Measurements from ENCODE around the gene PFKFB3.
A peak's percentile ranks its signal among the peaks of the same experiment; 100 is the strongest.
"Not testable (repeated sequence)": the region's sequence is repeated elsewhere in the genome, so short reads cannot be mapped to it uniquely, and the experiment has no call there.

Gene PFKFB3

DNA sequence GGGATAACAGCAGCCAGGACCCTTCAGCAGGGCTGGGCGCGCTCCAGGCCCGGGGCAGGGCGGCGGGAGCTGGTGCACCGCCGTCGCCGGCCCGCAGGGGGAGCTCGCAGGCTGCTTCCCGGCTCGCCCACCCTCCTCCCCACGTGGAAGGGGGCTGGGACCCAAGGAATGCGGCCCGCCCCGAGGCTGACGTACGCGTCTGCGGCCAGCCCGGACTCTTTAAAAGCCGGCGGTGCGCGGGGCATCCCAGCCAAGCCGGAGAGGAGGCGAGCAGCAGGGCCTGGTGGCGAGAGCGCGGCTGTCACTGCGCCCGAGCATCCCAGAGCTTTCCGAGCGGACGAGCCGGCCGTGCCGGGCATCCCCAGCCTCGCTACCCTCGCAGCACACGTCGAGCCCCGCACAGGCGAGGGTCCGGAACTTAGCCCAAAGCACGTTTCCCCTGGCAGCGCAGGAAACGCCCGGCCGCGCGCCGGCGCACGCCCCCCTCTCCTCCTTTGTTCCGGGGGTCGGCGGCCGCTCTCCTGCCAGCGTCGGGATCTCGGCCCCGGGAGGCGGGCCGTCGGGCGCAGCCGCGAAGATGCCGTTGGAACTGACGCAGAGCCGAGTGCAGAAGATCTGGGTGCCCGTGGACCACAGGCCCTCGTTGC, at the start of gene PFKFB3:
Gene PFKFB3 (plus strand): TSS at position 249 of the 647 bp plus-strand sequence. CDS start 329 bp downstream, at position 578.
- peak; percentile 88 for DNase-seq (ENCODE audit: low read depth)

- no peak for DNase-seq (ENCODE audit: low read depth)
These were observed 48.9 kb upstream of the PFKFB3 start for GRCh38 chr10:6153845-6154244.

DNA sequence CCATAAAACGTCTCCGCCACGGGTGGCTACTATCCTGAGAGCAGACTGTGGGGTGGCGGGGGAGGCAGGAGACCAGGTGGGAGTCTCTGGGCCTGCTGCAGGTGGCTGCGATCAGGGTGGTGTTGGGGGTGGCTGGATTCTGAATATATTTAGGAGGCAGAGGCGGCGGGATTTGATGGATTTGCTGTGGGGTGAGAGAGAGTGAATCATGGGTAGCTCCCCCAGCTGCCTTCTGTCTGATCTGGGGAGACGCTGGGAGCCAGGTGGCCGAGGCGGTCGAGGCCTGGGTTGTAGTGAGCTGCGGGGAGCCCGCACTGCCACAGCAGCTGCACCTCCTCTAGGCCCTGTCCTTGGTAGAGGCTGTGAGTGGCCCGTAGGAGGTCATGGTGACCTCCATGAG, 48.2 kb upstream of the PFKFB3 start:
- DNase-seq (ENCODE audit: low read depth), result no peak

DNA sequence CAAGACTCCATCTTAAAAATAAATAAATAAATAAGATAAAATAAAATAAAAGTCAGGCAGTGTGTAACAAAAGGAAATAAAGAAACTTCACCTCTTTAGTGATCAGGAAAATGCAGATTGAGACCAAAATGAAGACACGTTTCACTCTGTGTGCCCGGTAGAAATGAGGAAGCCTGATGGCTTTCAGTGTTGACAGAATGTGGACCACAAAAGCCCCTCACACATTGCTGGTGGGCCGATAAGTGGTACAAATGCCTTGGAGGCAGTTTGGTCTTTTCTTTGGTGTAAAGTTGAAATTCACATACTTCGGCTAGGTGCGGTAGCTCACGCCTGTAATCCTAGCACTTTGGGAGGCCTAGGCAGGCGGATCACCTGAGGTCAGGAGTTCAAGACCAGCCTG, 44.5 kb upstream of the PFKFB3 start:
- DNase-seq (ENCODE audit: low read depth), result no peak

DNA sequence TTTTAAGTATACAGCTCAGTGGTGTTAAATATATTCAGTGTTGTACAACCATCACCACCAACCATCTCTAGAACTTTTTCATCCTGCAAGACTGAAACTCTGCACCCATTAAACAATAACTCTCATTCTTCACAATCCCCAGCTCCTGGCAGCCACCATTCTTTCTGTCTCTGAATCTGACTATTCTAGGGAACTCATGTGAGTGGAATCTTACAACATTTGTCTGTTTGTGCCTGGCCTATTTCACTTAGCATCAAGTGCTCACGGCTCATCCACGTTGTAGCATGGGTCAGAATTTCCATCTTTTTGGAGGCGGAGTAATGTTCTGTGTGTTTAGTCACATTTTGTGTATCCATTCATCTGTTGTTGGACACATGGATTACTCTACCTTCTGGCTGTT, 40.8 kb upstream of the PFKFB3 start:
- no peak for DNase-seq (ENCODE audit: low read depth)

DNA sequence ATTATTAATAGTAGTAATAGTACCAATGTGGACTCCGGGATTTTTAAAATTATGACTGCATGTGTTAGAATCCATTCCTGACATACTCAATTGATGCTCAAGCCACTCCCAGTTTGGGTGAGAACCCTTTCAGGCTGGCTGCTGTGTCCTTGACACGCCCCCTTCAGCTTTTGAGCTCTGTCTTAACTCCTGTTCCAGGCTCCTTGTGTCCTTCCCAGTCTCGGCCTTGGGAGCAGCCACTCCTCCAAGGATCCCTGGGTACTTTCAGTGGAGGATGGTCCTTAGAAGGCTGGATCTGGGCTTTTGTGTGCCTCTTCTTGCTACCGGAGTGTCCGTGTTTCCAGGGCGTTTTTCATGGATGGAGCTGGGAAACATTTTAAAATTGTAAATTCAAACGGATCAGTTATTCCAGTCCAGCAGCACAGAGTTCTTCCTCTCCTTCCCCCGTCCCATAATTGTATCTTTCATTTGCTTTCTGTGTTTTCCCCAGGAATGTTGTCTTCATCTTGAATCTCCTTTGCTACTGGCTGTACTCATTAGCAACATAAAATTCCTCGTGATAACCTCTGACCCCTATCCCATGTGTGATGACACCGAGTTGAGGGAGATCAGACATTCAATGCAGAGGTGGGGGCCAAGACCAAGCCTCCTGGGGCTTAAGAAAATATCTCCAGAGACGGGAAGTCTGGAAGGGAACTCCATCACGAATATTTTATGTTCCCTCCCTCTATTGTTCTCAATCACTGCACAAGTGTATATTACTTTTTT, 40.0 kb upstream of the PFKFB3 start:
- no peak for DNase-seq (ENCODE audit: low read depth)

- peak; percentile 80 for DNase-seq (ENCODE audit: low read depth)
These were observed 39.1 kb upstream of the PFKFB3 start for GRCh38 chr10:6163364-6164270.

- no peak for DNase-seq (ENCODE audit: low read depth)
These were observed 38.2 kb upstream of the PFKFB3 start for GRCh38 chr10:6164271-6165095.

DNA sequence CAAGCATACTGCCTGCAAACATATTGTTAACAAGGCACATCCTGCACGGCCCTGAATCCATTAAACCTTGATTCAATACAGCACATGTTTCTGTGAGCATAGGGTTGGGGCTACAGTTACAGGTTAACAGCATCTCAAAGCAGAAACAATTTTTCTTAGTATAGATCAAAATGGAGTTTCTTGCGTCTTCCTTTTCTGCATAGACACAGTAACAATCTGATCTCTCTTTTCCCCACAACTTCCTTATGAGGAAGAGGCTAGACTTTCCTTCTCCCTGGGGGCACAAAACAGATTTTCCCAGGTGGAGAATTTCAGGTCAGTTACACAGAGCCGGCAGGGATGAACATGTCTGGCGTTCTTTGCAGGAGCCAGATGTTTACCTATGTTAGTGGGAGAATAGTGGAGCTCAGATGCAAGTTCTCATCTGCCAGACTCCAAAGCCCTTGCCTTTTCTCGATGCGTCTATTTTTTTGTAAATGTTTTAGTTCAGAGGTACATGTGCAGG, 37.5 kb upstream of the PFKFB3 start:
- no peak for DNase-seq (ENCODE audit: low read depth)

GRCh38 chr10:6165933-6166332, 36.8 kb upstream of the PFKFB3 start:
- DNase-seq (ENCODE audit: low read depth), result not testable (repeated sequence)

- DNase-seq (ENCODE audit: low read depth), result no peak
These were observed 35.3 kb upstream of the PFKFB3 start for GRCh38 chr10:6167456-6167855.

DNA sequence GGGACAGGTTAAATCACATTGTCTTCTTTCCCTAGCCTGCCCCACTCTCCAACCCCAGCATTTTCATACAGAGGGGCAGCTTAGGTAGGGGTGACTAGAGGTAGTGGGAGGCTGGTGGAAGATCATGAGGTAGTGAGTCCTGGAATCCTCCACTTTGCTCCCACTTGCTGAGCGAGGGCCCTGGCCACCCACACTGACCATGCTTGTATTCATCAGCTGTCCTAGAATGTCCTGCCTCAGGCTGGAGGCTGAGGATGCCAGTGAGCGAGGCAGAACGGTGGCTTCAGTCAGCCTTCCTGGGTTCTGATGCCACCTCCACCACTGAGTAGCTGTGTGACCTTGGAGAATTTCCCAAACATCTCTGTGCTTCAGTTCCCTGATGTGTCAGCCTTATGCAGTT, 34.6 kb upstream of the PFKFB3 start:
- no peak for DNase-seq (ENCODE audit: low read depth)

DNA sequence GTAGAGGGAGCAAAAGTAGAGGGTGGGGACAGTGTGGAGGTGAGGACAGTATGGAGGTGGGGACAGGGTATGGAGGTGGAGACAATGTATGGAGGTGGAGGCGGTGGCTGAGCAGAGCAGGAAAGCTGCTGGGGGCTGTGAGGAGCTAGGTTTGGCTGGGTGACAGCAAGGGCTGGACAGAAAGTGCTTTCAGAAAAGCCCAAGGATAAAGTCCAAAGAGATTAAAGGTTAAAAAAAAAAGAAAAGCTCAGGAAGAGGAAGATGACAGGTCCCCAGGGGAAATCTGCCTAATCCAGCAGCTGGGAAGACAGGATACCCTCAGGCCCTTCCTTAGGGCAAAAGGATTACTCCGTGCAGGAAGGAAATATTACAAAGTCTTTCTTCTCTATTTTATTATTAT, 32.1 kb upstream of the PFKFB3 start:
- no peak for DNase-seq (ENCODE audit: low read depth)

- no peak for DNase-seq (ENCODE audit: low read depth)
These were observed 30.6 kb upstream of the PFKFB3 start for GRCh38 chr10:6171881-6172695.

DNA sequence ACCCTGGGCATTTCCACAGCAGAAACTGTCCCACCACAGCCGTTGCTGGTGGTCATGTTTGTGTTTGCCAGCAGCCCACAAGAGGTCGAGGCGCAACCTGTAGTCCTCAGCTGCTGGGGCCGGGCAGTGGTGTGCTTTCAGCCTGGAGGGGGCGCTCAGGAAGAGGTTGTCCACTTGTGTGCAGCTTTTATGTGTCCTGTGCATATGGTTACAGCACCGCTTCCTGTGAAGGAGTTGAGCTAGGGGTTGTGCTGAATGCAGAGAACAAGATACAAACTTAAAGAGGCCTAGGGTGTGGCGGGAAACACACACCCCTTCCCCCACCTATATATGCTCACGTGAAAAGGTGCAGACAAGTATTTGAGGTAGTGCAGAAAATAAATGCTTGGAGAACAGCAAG, 29.5 kb upstream of the PFKFB3 start:
- peak; percentile 21 for DNase-seq (ENCODE audit: low read depth)

DNA sequence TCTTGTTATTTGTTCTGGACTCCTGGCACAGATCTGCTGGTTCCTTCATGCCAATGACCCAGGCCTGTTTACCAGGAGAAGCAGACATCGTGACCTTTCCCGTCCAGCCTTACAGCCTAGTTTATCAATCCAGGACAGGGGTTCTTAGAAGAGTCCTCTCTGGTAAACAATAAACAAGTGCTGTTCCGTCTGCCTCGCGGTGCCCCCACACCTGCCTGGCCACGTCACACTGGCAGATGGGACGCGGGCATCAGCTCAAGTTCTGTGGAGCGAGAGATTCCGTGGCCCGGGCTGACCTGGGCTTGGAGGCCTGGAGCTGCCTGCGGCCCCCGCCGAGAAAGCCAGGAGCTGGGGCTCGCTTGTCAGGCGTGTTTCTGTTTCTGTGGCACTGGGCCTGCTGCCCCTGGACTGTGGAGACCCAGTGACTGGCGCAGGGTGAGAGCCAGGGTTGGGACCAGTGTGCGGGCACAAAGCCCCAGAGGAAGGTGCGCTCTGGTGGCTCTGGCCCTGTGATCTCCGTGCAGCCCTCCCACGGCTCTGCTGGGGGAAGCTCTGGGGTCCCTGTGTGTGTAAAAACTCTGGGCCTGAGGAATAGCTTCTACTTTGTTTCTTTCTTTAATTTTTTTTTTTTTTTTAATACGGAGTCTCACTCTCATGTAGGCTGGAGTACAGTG, 28.4 kb upstream of the PFKFB3 start:
- DNase-seq (ENCODE audit: low read depth), result no peak

DNA sequence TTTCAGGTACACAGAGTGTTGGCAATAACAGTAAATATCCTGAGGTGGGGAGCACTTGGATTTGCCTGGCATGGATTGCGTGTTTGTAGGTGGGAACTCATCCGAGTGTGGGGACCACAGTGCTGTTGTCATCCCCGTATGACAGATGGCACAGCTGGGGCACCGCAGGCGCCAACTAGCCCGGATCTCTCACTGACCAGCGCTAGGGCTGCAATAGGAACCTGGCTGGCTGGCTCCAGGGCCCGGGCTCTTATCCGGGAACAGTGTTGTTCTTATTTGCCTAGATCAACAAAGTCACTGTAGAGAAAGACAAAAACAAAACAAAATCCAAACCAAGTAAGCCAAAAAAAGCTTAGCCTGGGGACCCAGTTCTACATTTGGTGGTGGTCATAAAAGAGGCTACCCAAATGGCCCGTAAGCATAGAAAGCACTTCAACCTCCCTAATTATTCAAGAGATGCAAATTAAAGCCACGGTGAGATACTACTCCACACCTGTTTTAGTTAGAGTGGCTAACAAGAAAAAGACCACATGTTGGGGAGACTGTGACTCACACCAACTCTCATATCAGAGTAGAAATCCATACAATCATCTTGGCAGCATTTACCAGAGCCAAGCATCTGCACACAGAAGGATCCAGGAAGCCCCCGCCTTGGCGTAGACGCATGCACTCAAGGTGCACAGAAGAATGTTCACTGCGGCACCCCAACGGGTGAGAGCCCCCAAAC, 27.2 kb upstream of the PFKFB3 start:
- DNase-seq (ENCODE audit: low read depth), result no peak

- DNase-seq (ENCODE audit: low read depth), result no peak
These were observed 26.0 kb upstream of the PFKFB3 start for GRCh38 chr10:6176691-6177231.

DNA sequence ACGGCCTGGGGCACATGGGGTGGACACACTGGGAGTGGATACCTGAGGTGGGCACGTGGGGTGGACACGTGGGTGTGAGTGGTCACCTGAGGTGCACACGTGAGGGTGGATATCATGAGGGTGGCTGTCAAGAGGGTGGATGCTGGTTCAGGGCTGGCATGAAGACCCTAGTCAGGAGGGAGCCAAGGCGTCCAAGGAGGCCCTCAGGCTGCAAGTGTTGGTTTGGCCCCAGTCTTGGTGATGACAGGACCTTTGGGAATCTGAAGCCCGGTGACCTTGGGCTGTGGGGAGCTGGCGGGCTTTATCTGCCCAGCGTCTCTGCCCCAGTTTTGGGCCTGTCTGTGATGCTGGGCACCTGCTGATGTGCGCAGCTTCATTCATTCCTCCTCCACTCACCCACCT, 24.9 kb upstream of the PFKFB3 start:
- no peak for DNase-seq (ENCODE audit: low read depth)

Data from stimulated activated CD8-positive, alpha-beta memory T cell treated with anti-CD3 and anti-CD28 coated beads, Interleukin-12 subunit alpha, Interleukin-12 subunit beta, amount 100 ng/mL, for 1 hour (primary cell).